Upper lobe of left lung (tissue), 6 donors: ENCODE data around the gene EDARADD. TPM values are rescaled to one million over a fixed set of nuclear protein-coding genes. Genes with fewer than 3 reads are reported as not detected.

Experiments used
- ATAC-seq, 2 donors: fragments of 200-7000 bp; cut with Tn5 transposase; one replicate each; pipeline ENCODE4 v1.9.1; 2022; ENCODE audit warnings: mild to moderate bottlenecking in 2 of 2, moderate library complexity in 2 of 2; ENCODE audit not compliant: low FRiP score in 2 of 2
- DNase-seq, 2 donors: peaks; one replicate each; pipeline ENCODE4 v3.0.0-alpha.2; 2019 to 2020
- H3K27ac ChIP-seq, 4 donors: fragments of 200-600 bp; sonication (generic); one replicate each; pipeline ENCODE4 v1.5.1; 2016 to 2019
- H3K27me3 ChIP-seq, 4 donors: fragments of 200-600 bp; sonication (generic); one replicate each; pipeline ENCODE4 v1.5.1; 2017 to 2019
- H3K36me3 ChIP-seq, 4 donors: fragments of 200-600 bp; sonication (generic); one replicate each; pipeline ENCODE4 v1.5.1; 2016 to 2019
- H3K4me1 ChIP-seq, 4 donors: fragments of 200-600 bp; sonication (generic); one replicate each; pipeline ENCODE4 v1.5.1; 2018 to 2019
- H3K4me3 ChIP-seq, 4 donors: fragments of 200-600 bp; sonication (generic); one replicate each; pipeline ENCODE4 v1.5.1; 2017 to 2019; ENCODE audit warnings: mild to moderate bottlenecking in 2 of 4, moderate library complexity in 1 of 4
- H3K9me3 ChIP-seq, 4 donors: fragments of 200-600 bp; sonication (generic); one replicate each; pipeline ENCODE4 v1.5.1; 2018 to 2019
- CTCF ChIP-seq, 6 experiments: fragments of 450-650 bp in 4 of 6; fragments of 200-600 bp in 2 of 6; sonication (generic) in 2 of 6; IDR thresholded peaks; one replicate each; pipeline ENCODE4 v1.5.1; 2016 to 2019; ENCODE audit warnings: antibody characterized with exemption in 6 of 6
- EP300 ChIP-seq, 4 donors: sonication (generic); formaldehyde crosslinking; IDR thresholded peaks; one replicate each; pipeline ENCODE4 v1.5.1; 2017; ENCODE audit warnings: antibody characterized with exemption in 4 of 4, control low read depth in 2 of 4
- POLR2A ChIP-seq, 4 donors: fragments of 450-650 bp; IDR thresholded peaks; one replicate each; pipeline ENCODE4 v1.5.1; 2016 to 2017; ENCODE audit warnings: antibody characterized with exemption in 4 of 4, mild to moderate bottlenecking in 2 of 4
- POLR2AphosphoS5 ChIP-seq, 2 donors: sonication (generic); formaldehyde crosslinking; IDR thresholded peaks; one replicate each; pipeline ENCODE4 v1.5.1; 2017; ENCODE audit warnings: antibody characterized with exemption in 2 of 2
- WGBS, 2 donors: methylation state at CpG; one replicate each; pipeline ENCODE4 v1.1.5; 2017 to 2018; 5-methylcytosine and 5-hydroxymethylcytosine counted together
- total RNA-seq, 6 donors: library from RNA; depleted of rRNA in 4 of 6; stranded (reverse); fragments of >200 nt in 4 of 6; gene quantifications; one replicate each; pipeline versions ENCODE4 v1.1.0 to v1.2.1, GENCODE V29; 2016 to 2021
- donor health status: DM: no; HTN: no; CAD: no; lungs with moderate emphysema.
- donor health status: DM: no; HTN: yes; CAD: no; lungs with severe emphysema.

The EDARADD gene
- total RNA-seq, 6 donors from 2014 or later, result 0.11 to 2.6 (median 0.57) TPM; not detected in 1

GRCh38 chr1:236421022-236421421 lies 26.9 kb downstream of the EDARADD start:
- ATAC-seq, result no peak
- WGBS, 2 donors, result 83 to 92% methylated on average over 4 of the region's 4 CpGs
- H3K9me3 ChIP-seq, result no peaks in the 10 kb centered on the region
- H3K4me3 ChIP-seq, result no peak overlapping the region
- no peaks in the 10 kb centered on the region for H3K27me3 ChIP-seq
- no peak overlapping the region for H3K27ac ChIP-seq
- DNase-seq, result no peak
- H3K36me3 ChIP-seq, result no peaks in the 10 kb centered on the region
- TF ChIP-seq CTCF (IDR thresholded peaks at IDR 0.05) (no peak), EP300 (IDR thresholded peaks at IDR 0.05) (no peak), POLR2AphosphoS5 (IDR thresholded peaks at IDR 0.05) (no peak), POLR2A (IDR thresholded peaks at IDR 0.05) (no peak)
- H3K4me1 ChIP-seq, result no peaks in the 10 kb centered on the region

GRCh38 chr1:236421850-236422516 lies 27.9 kb downstream of the EDARADD start:
- Histone ChIP-seq H3K36me3 (no peaks in the 10 kb centered on the region), H3K9me3 (no peaks in the 10 kb centered on the region), H3K27me3 (no peaks in the 10 kb centered on the region), H3K4me1 (no peaks in the 10 kb centered on the region), H3K27ac (no peak overlapping the region), H3K4me3 (no peak overlapping the region)
- ATAC-seq (no peak), DNase-seq (no peak)
- 60 to 81% methylated on average over 4 of the region's 4 CpGs for WGBS, 2 donors
- no peak for TF ChIP-seq POLR2AphosphoS5 (IDR thresholded peaks at IDR 0.05)
- no peak for TF ChIP-seq EP300 (IDR thresholded peaks at IDR 0.05)
- TF ChIP-seq POLR2A (IDR thresholded peaks at IDR 0.05), result no peak
- no peak for TF ChIP-seq CTCF (IDR thresholded peaks at IDR 0.05)

GRCh38 chr1:236422517-236422876 lies 28.4 kb downstream of the EDARADD start:
- H3K9me3 ChIP-seq, result no peaks in the 10 kb centered on the region
- H3K36me3 ChIP-seq, result no peaks in the 10 kb centered on the region
- no peak overlapping the region for H3K4me3 ChIP-seq
- TF ChIP-seq EP300 (IDR thresholded peaks at IDR 0.05), result no peak
- TF ChIP-seq POLR2A (IDR thresholded peaks at IDR 0.05), result no peak
- no peak for TF ChIP-seq POLR2AphosphoS5 (IDR thresholded peaks at IDR 0.05)
- TF ChIP-seq CTCF (IDR thresholded peaks at IDR 0.05), result no peak
- H3K27ac ChIP-seq, result no peak overlapping the region
- H3K27me3 ChIP-seq, result no peaks in the 10 kb centered on the region
- H3K4me1 ChIP-seq, result no peaks in the 10 kb centered on the region
- no peak for ATAC-seq
- WGBS, 2 donors, result 95 to 97% methylated on average over 3 of the region's 3 CpGs
- DNase-seq, result no peak

GRCh38 chr1:236425031-236425663 lies 31.1 kb downstream of the EDARADD start:
- no peak for DNase-seq
- Histone ChIP-seq H3K27ac (no peak overlapping the region), H3K4me1 (no peaks in the 10 kb centered on the region), H3K9me3 (no peaks in the 10 kb centered on the region), H3K4me3 (no peak overlapping the region), H3K36me3 (no peaks in the 10 kb centered on the region), H3K27me3 (no peaks in the 10 kb centered on the region)
- TF ChIP-seq POLR2AphosphoS5 (IDR thresholded peaks at IDR 0.05), result no peak
- TF ChIP-seq POLR2A (IDR thresholded peaks at IDR 0.05), result no peak
- TF ChIP-seq EP300 (IDR thresholded peaks at IDR 0.05), result no peak
- no peak for TF ChIP-seq CTCF (IDR thresholded peaks at IDR 0.05)
- no peak for ATAC-seq
- 75 to 85% methylated on average over 11 to 14 of the region's 14 CpGs for WGBS, 2 donors

- DNase-seq (no peak), ATAC-seq (no peak)
- H3K27me3 ChIP-seq, result no peaks in the 10 kb centered on the region
- no peaks in the 10 kb centered on the region for H3K36me3 ChIP-seq
- no peaks in the 10 kb centered on the region for H3K9me3 ChIP-seq
- H3K4me1 ChIP-seq, result no peaks in the 10 kb centered on the region
- WGBS, 2 donors, result 93% methylated on average over 3 of the region's 3 CpGs
- no peak overlapping the region for H3K27ac ChIP-seq
- TF ChIP-seq POLR2A (IDR thresholded peaks at IDR 0.05) (no peak), CTCF (IDR thresholded peaks at IDR 0.05) (no peak), EP300 (IDR thresholded peaks at IDR 0.05) (no peak), POLR2AphosphoS5 (IDR thresholded peaks at IDR 0.05) (no peak)
- H3K4me3 ChIP-seq, result no peak overlapping the region
Measured at GRCh38 chr1:236426215-236426614, 32.1 kb downstream of the EDARADD start.
